Measurements from ENCODE around the gene CD300H.
"Not testable (repeated sequence)": the region's sequence is repeated elsewhere in the genome, so short reads cannot be mapped to it uniquely, and the experiment has no call there.

Gene CD300H

DNA sequence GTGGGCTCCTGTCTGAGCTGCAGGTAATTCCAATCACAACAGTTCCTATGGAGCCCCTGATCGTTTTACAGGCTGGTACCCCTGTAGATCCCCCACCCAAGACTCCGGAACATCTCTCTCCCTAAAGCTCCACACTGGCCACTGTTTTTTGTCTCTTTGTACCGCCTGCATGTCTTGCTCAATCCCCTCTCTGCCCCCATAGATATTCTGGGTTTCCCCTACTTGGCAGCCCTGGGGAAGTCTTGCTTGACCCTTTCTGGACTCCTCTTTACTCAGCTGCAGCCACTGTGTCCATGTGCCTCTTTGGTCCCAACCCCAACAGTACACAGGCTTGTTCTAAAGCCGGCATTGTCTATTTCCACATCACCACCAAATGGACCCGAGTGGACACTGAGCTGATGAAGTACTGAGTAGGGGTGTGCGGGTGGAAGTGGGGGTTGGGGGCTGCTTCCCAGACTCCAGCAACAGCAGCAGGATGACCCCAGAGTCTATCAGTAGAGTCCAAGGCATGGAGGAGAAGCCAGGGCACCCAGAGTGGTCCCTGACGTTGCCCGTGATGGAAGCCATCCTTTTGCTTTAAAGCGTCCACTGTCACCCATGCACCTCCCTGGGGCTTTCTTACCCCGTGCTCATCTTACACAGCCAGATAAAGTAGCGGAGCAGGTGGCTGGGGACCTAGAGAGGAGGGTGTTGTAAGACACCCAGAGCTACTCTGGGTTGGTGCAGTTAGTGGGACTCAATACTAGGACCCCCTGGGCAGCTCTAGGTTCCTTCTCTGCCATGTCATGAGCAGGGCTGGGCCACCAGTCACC lies 42.5 kb downstream of the CD300H start:
- Histone ChIP-seq H3K4me1 (no peaks in the 10 kb centered on the region), H3K4me3 (no peak overlapping the region), H3K36me3 (replicated peaks) (no peaks in the 10 kb centered on the region), H3K9me3 (no peaks in the 10 kb centered on the region), H3K27me3 (ENCODE audit: low read depth) (no peaks in the 10 kb centered on the region)
- in situ Hi-C loops (cut with MboI; ENCODE audit: low sequenced_read_pairs): no loop called here
- no peak for DNase-seq (ENCODE audit: low spot score in 2 of 2)

DNA sequence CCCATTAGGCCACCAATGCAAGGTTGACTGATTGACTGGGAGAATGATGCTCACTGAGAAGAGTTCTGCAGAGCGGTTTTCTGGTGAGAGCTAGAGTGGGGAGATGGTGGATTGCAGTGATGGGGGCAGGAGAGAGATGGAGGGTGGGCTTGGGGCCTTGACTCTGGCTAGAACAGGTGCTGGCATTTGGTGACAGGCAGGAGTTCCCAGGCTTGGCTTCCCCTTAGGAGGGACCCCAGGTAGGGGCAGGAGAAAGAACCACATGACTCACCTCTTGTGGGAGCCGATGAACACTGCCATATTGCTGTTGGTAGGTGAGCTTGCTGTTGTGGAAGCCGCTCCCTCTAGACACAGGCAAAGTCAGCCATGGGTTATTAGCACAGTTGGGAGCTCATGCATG lies 44.0 kb downstream of the CD300H start:
- in situ Hi-C loops (cut with MboI; ENCODE audit: low sequenced_read_pairs): no loop called here
- H3K27me3 ChIP-seq (ENCODE audit: low read depth): no peaks in the 10 kb centered on the region
- DNase-seq (ENCODE audit: low spot score in 2 of 2): no peak
- no peak overlapping the region for H3K4me3 ChIP-seq
- no peaks in the 10 kb centered on the region for H3K9me3 ChIP-seq
- H3K36me3 ChIP-seq (replicated peaks): no peaks in the 10 kb centered on the region
- H3K4me1 ChIP-seq: no peaks in the 10 kb centered on the region

- H3K9me3 ChIP-seq: no peaks in the 10 kb centered on the region
- in situ Hi-C loops (cut with MboI; ENCODE audit: low sequenced_read_pairs): no loop called here
- no peaks in the 10 kb centered on the region for H3K36me3 ChIP-seq (replicated peaks)
- no peaks in the 10 kb centered on the region for H3K4me1 ChIP-seq
- no peaks in the 10 kb centered on the region for H3K27me3 ChIP-seq (ENCODE audit: low read depth)
- DNase-seq (ENCODE audit: low spot score in 2 of 2): no peak
- H3K4me3 ChIP-seq: no peak overlapping the region
These were observed 44.8 kb downstream of the CD300H start for GRCh38 chr17:74522381-74523105.

DNA sequence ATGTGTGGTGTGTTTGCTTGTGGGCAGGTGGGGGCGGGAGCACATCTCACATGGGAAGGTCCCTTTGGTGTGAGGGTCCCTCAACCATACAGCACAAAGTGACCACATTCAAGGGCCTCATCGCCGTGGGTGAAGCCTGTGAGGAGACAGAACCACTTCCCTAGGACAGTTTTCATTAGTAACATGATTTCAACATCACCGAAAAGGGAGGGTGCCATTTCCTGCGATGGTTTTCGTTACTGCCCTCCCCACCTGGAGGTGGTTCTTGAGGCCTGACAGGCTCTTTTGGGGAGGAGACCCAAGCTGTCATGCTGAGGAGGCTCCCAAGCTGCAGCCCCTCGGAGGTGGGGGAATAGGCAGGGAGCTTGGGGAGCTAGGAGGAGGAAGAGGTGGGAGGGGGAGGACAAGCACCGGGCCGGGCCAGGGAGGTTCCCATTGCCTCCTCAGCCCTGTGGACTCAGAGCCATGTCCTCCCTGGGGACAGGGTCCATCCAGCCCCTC lies 45.6 kb downstream of the CD300H start:
- Histone ChIP-seq H3K36me3 (replicated peaks) (no peaks in the 10 kb centered on the region), H3K4me1 (no peaks in the 10 kb centered on the region), H3K9me3 (no peaks in the 10 kb centered on the region), H3K27me3 (ENCODE audit: low read depth) (no peaks in the 10 kb centered on the region), H3K4me3 (no peak overlapping the region)
- DNase-seq (ENCODE audit: low spot score in 2 of 2): no peak
- in situ Hi-C loops (cut with MboI; ENCODE audit: low sequenced_read_pairs): no loop called here

DNA sequence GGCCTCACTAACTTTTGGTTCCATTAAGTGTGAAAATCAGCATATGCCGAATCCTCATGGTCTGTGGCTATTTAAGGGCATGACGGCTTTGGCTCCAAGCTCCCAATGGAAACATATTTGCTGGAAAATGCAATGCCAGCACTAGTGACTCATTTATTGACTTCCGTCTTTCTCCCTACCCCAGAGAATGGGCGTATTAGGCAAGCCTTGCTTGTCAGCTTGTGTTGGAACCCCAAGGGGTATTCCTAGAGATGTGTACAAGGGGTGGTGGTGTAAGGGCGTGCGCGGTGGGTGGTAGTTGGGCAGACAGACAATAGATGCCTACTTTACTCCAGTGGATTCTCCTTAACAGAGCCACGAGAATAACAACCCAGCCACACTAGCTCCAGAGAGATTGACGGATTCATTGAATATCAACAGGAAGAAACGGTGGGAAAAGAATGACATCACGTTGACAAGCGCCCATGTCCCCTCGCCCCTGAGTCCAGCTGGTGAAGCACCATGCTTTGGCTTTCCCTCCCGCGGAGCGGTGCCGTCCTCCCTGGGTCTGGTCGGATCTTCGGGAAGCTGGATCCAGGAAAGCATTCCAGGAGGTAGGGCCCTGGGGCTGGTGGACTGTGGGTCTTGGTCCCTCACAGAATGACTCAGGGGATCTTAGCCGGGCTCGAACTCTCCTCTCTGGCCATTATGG lies 46.4 kb downstream of the CD300H start:
- DNase-seq (ENCODE audit: low spot score in 2 of 2): no peak
- in situ Hi-C loops (cut with MboI; ENCODE audit: low sequenced_read_pairs): no loop called here
- no peaks in the 10 kb centered on the region for H3K4me1 ChIP-seq
- H3K36me3 ChIP-seq (replicated peaks): no peaks in the 10 kb centered on the region
- no peaks in the 10 kb centered on the region for H3K9me3 ChIP-seq
- no peaks in the 10 kb centered on the region for H3K27me3 ChIP-seq (ENCODE audit: low read depth)
- H3K4me3 ChIP-seq: no peak overlapping the region

- no peaks in the 10 kb centered on the region for H3K4me1 ChIP-seq
- in situ Hi-C loops (cut with MboI; ENCODE audit: low sequenced_read_pairs): no loop called here
- no peaks in the 10 kb centered on the region for H3K36me3 ChIP-seq (replicated peaks)
- no peaks in the 10 kb centered on the region for H3K9me3 ChIP-seq
- DNase-seq (ENCODE audit: low spot score in 2 of 2): no peak
- H3K27me3 ChIP-seq (ENCODE audit: low read depth): no peaks in the 10 kb centered on the region
- no peak overlapping the region for H3K4me3 ChIP-seq
These were observed 47.3 kb downstream of the CD300H start for GRCh38 chr17:74520016-74520434.

- H3K27me3 ChIP-seq (ENCODE audit: low read depth); in situ Hi-C loops (cut with MboI; ENCODE audit: low sequenced_read_pairs); H3K9me3 ChIP-seq; H3K4me1 ChIP-seq; H3K4me3 ChIP-seq; H3K36me3 ChIP-seq (replicated peaks); DNase-seq (ENCODE audit: low spot score in 2 of 2): not testable (repeated sequence)
These were observed 48.8 kb downstream of the CD300H start for GRCh38 chr17:74518413-74518981.

GRCh38 chr17:74516561-74517328 lies 50.6 kb downstream of the CD300H start:
- Histone ChIP-seq H3K9me3 (peaks cover 3% of the 10 kb centered on the region; the same call in 1 of the 2 replicates), H3K36me3 (replicated peaks) (no peaks in the 10 kb centered on the region), H3K4me1 (no peaks in the 10 kb centered on the region), H3K4me3 (no peak overlapping the region), H3K27me3 (ENCODE audit: low read depth) (no peaks in the 10 kb centered on the region; the same call in 1 of the 2 replicates)
- in situ Hi-C loops (cut with MboI; ENCODE audit: low sequenced_read_pairs): no loop called here
- DNase-seq (ENCODE audit: low spot score in 2 of 2): no peak

GRCh38 chr17:74515941-74516340 lies 51.4 kb downstream of the CD300H start:
- no peaks in the 10 kb centered on the region; the same call in 1 of the 2 replicates for H3K27me3 ChIP-seq (ENCODE audit: low read depth)
- no peaks in the 10 kb centered on the region for H3K4me1 ChIP-seq
- no peak for DNase-seq (ENCODE audit: low spot score in 2 of 2)
- no peak overlapping the region for H3K4me3 ChIP-seq
- in situ Hi-C loops (cut with MboI; ENCODE audit: low sequenced_read_pairs): no loop called here
- no peaks in the 10 kb centered on the region for H3K36me3 ChIP-seq (replicated peaks)
- peaks cover 3% of the 10 kb centered on the region; the same call in 1 of the 2 replicates for H3K9me3 ChIP-seq

DNA sequence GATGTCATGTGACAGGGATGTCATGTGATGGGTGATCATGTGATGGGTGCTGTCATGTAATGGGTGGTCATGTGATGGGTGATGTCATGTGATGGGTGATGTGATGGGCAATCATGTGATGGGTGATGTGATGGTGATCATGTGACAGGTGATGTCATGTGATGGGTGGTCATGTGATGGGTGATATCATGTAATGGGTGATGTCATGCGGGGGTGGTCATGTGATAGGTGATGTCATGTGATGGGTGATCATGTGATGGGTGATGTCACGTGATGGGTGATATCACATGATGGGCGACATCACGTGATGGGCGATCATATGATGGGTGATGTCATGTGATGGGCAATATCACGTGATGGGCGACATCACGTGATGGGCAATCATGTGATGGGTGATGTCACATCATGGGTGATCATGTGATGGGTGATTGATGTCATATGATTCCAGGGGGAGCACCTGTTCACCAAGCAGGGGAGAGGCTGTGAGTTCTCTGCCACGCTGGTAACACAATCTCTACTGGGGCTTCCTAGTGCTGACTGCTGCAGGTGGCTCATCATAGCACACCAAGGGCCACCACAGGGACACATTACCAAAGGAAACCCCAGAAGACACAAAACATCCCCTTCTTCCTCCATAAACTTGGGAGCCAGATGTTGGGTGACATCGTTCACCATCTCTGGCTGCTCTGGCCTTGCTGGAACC lies 52.5 kb downstream of the CD300H start:
- Histone ChIP-seq H3K36me3 (replicated peaks) (no peaks in the 10 kb centered on the region), H3K4me1 (no peaks in the 10 kb centered on the region), H3K4me3 (no peak overlapping the region), H3K27me3 (ENCODE audit: low read depth) (no peaks in the 10 kb centered on the region; the same call in 1 of the 2 replicates), H3K9me3 (peaks cover 3% of the 10 kb centered on the region; the same call in 1 of the 2 replicates)
- no peak for DNase-seq (ENCODE audit: low spot score in 2 of 2)
- in situ Hi-C loops (cut with MboI; ENCODE audit: low sequenced_read_pairs): no loop called here

GRCh38 chr17:74513987-74514631 lies 53.2 kb downstream of the CD300H start:
- H3K4me1 ChIP-seq: no peaks in the 10 kb centered on the region
- peak in 1 of 2 experiments; percentile 27 for DNase-seq (ENCODE audit: low spot score in 2 of 2)
- in situ Hi-C loops (cut with MboI; ENCODE audit: low sequenced_read_pairs): no loop called here
- H3K9me3 ChIP-seq: peaks cover 3% of the 10 kb centered on the region; the same call in 1 of the 2 replicates
- H3K4me3 ChIP-seq: no peak overlapping the region
- H3K27me3 ChIP-seq (ENCODE audit: low read depth): no peaks in the 10 kb centered on the region; the same call in 1 of the 2 replicates
- no peaks in the 10 kb centered on the region for H3K36me3 ChIP-seq (replicated peaks)

GRCh38 chr17:74512624-74513091 lies 54.7 kb downstream of the CD300H start:
- Histone ChIP-seq H3K36me3 (replicated peaks) (no peaks in the 10 kb centered on the region), H3K27me3 (ENCODE audit: low read depth) (peaks cover 3% of the 10 kb centered on the region; the same call in 1 of the 2 replicates), H3K4me1 (no peaks in the 10 kb centered on the region), H3K9me3 (peaks cover 3% of the 10 kb centered on the region; the same call in 1 of the 2 replicates), H3K4me3 (no peak overlapping the region)
- in situ Hi-C loops (cut with MboI; ENCODE audit: low sequenced_read_pairs): no loop called here
- no peak for DNase-seq (ENCODE audit: low spot score in 2 of 2)
